Trophoblast cell (in vitro differentiated cells and primary cell): ENCODE data around the gene CHST9. TPM values are rescaled to one million over a fixed set of nuclear protein-coding genes. Genes with fewer than 3 reads are reported as not detected.
"Not testable (repeated sequence)": the region's sequence is repeated elsewhere in the genome, so short reads cannot be mapped to it uniquely, and the experiment has no call there.

ENCODE experiments used
- DNase-seq, 2 donors: peaks; one replicate each; pipeline ENCODE4 v3.0.0-alpha.2; 2016
- H2AFZ ChIP-seq: 2 replicates; pipeline ENCODE4 v1.6.1; 2013; ENCODE audit warnings: low read length, moderate library complexity, mild to moderate bottlenecking; ENCODE audit not compliant: insufficient read depth, poor library complexity
- H2AK5ac ChIP-seq: 2 replicates; pipeline ENCODE4 v1.6.1; 2013; ENCODE audit warnings: mild to moderate bottlenecking, low read length
- H2BK120ac ChIP-seq: 2 replicates; pipeline ENCODE4 v1.6.1; 2013; ENCODE audit warnings: low read length, mild to moderate bottlenecking, moderate library complexity; ENCODE audit not compliant: insufficient read depth, poor library complexity
- H2BK12ac ChIP-seq: 2 replicates; pipeline ENCODE4 v1.6.1; 2013; ENCODE audit warnings: mild to moderate bottlenecking, low read length, moderate library complexity
- H2BK5ac ChIP-seq: 2 replicates; pipeline ENCODE4 v1.6.1; 2013; ENCODE audit warnings: low read length, low read depth, moderate library complexity, mild to moderate bottlenecking; ENCODE audit not compliant: poor library complexity
- H3K14ac ChIP-seq: 2 replicates; pipeline ENCODE4 v1.6.1; 2013; ENCODE audit warnings: mild to moderate bottlenecking, low read length
- H3K18ac ChIP-seq: 2 replicates; pipeline ENCODE4 v1.6.1; 2013; ENCODE audit warnings: mild to moderate bottlenecking, low read length
- H3K23ac ChIP-seq: 2 replicates; pipeline ENCODE4 v1.6.1; 2013; ENCODE audit warnings: low read length
- H3K27ac ChIP-seq: 2 replicates; pipeline ENCODE4 v1.5.1; 2013; ENCODE audit warnings: low read depth, mild to moderate bottlenecking, inconsistent platforms, low read length, moderate library complexity
- H3K27me3 ChIP-seq: 2 replicates; pipeline ENCODE4 v1.6.1; 2013; ENCODE audit warnings: inconsistent platforms, mild to moderate bottlenecking, low read length, moderate library complexity; ENCODE audit not compliant: insufficient read depth
- H3K36me3 ChIP-seq, 2 experiments: 1 replicate in 1 of 2; 2 replicates in 1 of 2; pipeline ENCODE4 v1.6.1; 2013; ENCODE audit warnings: low read length in 2 of 2, mild to moderate bottlenecking in 2 of 2, moderate library complexity in 1 of 2; ENCODE audit not compliant: insufficient read depth in 2 of 2, control insufficient read depth in 1 of 2
- H3K4ac ChIP-seq: 2 replicates; pipeline ENCODE4 v1.6.1; 2013; ENCODE audit warnings: low read depth, mild to moderate bottlenecking, low read length, moderate library complexity
- H3K4me1 ChIP-seq, 2 experiments: 1 replicate in 1 of 2; 2 replicates in 1 of 2; pipeline ENCODE4 v1.6.1; 2013; ENCODE audit warnings: low read length in 2 of 2, mild to moderate bottlenecking in 2 of 2, moderate library complexity in 1 of 2; ENCODE audit not compliant: insufficient read depth in 2 of 2, control insufficient read depth in 1 of 2
- H3K4me2 ChIP-seq: 2 replicates; pipeline ENCODE4 v1.6.1; 2013; ENCODE audit warnings: inconsistent platforms, mild to moderate bottlenecking, low read length, moderate library complexity
- H3K4me3 ChIP-seq: 2 replicates; pipeline ENCODE4 v1.5.1; 2013; ENCODE audit warnings: mild to moderate bottlenecking, low read depth, low read length, inconsistent platforms
- H3K79me1 ChIP-seq: one replicate; pipeline ENCODE4 v1.6.1; 2013; ENCODE audit warnings: low read length
- H3K79me2 ChIP-seq: 2 replicates; pipeline ENCODE4 v1.6.1; 2013; ENCODE audit warnings: low read length, mild to moderate bottlenecking; ENCODE audit not compliant: control insufficient read depth, insufficient read depth, poor library complexity
- H3K9ac ChIP-seq: 2 replicates; pipeline ENCODE4 v1.6.1; 2013; ENCODE audit warnings: mild to moderate bottlenecking, low read length
- H3K9me3 ChIP-seq: 2 replicates; pipeline ENCODE4 v1.6.1; 2013; ENCODE audit warnings: low read depth, mild to moderate bottlenecking, control low read depth, inconsistent platforms, low read length; ENCODE audit not compliant: insufficient read depth
- H4K12ac ChIP-seq: 2 replicates; pipeline ENCODE4 v1.6.1; 2013; ENCODE audit warnings: low read depth, mild to moderate bottlenecking, low read length, moderate library complexity
- H4K8ac ChIP-seq: 2 replicates; pipeline ENCODE4 v1.6.1; 2013; ENCODE audit warnings: low read depth, mild to moderate bottlenecking, low read length, moderate library complexity
- H4K91ac ChIP-seq: one replicate; pipeline ENCODE4 v1.6.1; 2013; ENCODE audit warnings: low read depth, mild to moderate bottlenecking, low read length, moderate library complexity
- WGBS: extraction: QIAGEN DNeasy Blood & Tissue Kit; methylation state at CpG from one replicate; pipeline ENCODE4 v1.1.7; 2013; ENCODE audit warnings: missing lambda C conversion rate; ENCODE audit not compliant: insufficient read length, insufficient coverage; ENCODE audit errors: extremely low coverage; 5-methylcytosine and 5-hydroxymethylcytosine counted together
- polyA plus RNA-seq: library from polyadenylated mRNA; stranded (reverse); fragments of 200-250 nt; gene quantifications from 2 replicates; pipeline ENCODE4 v1.2.3, GENCODE V29; 2013

The CHST9 gene, protein sequence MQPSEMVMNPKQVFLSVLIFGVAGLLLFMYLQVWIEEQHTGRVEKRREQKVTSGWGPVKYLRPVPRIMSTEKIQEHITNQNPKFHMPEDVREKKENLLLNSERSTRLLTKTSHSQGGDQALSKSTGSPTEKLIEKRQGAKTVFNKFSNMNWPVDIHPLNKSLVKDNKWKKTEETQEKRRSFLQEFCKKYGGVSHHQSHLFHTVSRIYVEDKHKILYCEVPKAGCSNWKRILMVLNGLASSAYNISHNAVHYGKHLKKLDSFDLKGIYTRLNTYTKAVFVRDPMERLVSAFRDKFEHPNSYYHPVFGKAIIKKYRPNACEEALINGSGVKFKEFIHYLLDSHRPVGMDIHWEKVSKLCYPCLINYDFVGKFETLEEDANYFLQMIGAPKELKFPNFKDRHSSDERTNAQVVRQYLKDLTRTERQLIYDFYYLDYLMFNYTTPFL
- 0.05 and 0.07 TPM in 2 replicates for polyA plus RNA-seq

DNA sequence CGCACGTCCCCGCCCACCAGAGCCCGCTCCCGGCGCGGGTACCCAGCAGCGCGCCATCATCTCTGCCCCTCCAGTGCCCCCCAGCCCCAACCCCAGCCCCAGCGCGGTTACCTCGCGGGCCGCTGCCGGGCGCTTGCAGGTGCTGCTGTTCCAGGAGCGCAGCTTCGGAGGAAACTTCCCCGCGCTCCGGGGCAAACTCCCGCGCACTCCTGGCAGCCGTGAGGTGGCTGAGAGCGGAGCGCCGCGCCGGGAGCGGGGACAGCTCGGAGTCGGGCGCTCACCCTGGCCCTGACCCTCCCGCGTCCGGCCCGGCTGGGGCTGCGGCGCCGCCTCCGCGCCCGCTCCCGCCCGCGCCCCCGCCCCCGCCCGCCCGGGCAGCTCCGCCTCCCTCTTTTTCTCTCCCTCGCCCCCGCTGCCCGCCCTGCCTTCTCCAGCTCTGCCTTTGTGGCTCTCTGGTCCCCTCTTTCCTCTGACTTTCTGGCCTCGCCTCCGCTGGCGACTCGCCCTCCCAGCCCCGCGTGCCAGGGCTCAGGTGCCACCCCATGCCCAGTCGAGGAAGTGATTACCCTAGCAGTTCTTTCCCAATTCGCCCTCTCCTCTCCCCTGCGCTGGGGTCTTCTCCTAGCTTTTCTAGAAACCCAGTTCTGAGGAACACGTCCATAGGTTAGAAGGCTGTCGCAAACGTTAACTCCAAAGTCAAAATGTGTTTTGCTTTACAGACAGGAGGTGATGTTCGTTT is at the start of gene CHST9:
Gene CHST9, minus strand, starts transcription at position 284 of the 739 bp plus-strand sequence. CDS start 42,499 bp downstream, outside the sequence.
- H3K4me1 ChIP-seq, result peaks cover 4 to 7% of the 10 kb centered on the region in 2 experiments
- peaks cover 16% of the 10 kb centered on the region for H3K27me3 ChIP-seq
- H3K4ac ChIP-seq, result no peak within 1 kb of the TSS
- peak in 1 of 2 donors; percentile 26 for DNase-seq
- no peak within 1 kb of the TSS for H2BK5ac ChIP-seq
- H4K91ac ChIP-seq, result no peak within 1 kb of the TSS
- peak within 1 kb of the TSS; percentile 83 for H3K4me2 ChIP-seq
- H3K79me1 ChIP-seq, result no peaks in the 10 kb centered on the region
- H3K9ac ChIP-seq, result no peak within 1 kb of the TSS
- peak within 1 kb of the TSS; percentile 45 for H3K23ac ChIP-seq
- H3K79me2 ChIP-seq, result no peaks in the 10 kb centered on the region
- H3K36me3 ChIP-seq, result no peaks in the 10 kb centered on the region
- no peak within 1 kb of the TSS for H3K14ac ChIP-seq
- no peak within 1 kb of the TSS for H2BK12ac ChIP-seq
- peak within 1 kb of the TSS; percentile 39 for H4K8ac ChIP-seq
- no peak within 1 kb of the TSS for H2BK120ac ChIP-seq
- no peak within 1 kb of the TSS for H2AK5ac ChIP-seq
- H3K4me3 ChIP-seq, result peak within 1 kb of the TSS; percentile 65
- no CpG with 5 or more reads among the region's 67 CpGs for WGBS
- no peak within 1 kb of the TSS for H3K27ac ChIP-seq
- peak within 1 kb of the TSS; percentile 78 for H2AFZ ChIP-seq
- H3K18ac ChIP-seq, result no peak within 1 kb of the TSS
- H4K12ac ChIP-seq, result no peak within 1 kb of the TSS
- no peaks in the 10 kb centered on the region for H3K9me3 ChIP-seq

DNA sequence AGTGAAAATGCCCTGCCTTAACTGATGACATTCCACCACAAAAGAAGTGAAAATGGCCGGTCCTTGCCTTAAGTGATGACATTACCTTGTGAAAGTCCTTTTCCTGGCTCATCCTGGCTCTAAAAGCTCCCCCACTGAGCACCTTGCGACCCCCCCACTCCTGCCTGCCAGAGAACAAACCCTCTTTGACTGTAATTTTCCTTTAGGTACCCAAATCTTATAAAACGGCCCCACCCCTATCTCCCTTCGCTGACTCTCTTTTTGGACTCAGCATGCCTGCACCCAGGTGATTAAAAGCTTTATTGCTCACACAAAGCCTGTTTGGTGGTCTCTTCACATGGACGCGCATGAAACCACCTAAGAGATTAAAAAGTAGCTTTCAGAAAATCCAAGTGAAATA is 47.2 kb upstream of the CHST9 start:
- DNase-seq, H3K9me3 ChIP-seq: not testable (repeated sequence)

DNA sequence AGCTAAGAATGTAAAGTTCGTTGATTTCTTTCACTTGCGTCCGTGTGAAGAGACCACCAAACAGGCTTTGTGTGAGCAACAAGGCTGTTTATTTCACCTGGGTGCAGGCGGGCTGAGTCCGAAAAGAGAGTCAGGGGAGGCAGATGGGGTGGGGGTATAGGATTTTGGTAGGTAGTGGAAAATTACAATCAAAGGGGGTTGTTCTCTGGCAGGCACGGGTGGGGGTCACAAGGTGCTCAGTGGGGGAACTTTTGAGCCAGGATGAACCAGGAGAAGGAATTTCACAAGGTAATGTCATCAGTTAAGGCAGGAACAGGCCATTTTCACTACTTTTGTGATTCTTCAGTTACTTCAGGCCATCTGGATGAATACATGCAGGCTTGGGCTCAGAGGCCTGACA is 46.6 kb upstream of the CHST9 start:
- not testable (repeated sequence) for H3K79me2 ChIP-seq, H4K8ac ChIP-seq, H3K27me3 ChIP-seq, H3K9ac ChIP-seq, H2AFZ ChIP-seq, H4K91ac ChIP-seq, H3K4me1 ChIP-seq, H2BK12ac ChIP-seq, H3K14ac ChIP-seq, H4K12ac ChIP-seq, H2BK120ac ChIP-seq, DNase-seq, H3K4me2 ChIP-seq, H3K23ac ChIP-seq, H3K36me3 ChIP-seq, H3K4ac ChIP-seq, H2AK5ac ChIP-seq, H3K4me3 ChIP-seq, H3K27ac ChIP-seq, H3K9me3 ChIP-seq, H3K18ac ChIP-seq, H2BK5ac ChIP-seq, H3K79me1 ChIP-seq
- no CpG with 5 or more reads among the region's 6 CpGs for WGBS

More for the DNA sequence above, 47.2 kb upstream of the CHST9 start:
- not testable (repeated sequence) for H3K36me3 ChIP-seq, H3K79me1 ChIP-seq, H3K14ac ChIP-seq, H2BK12ac ChIP-seq, H3K9ac ChIP-seq, H4K91ac ChIP-seq, H4K12ac ChIP-seq, H2BK5ac ChIP-seq, H2AFZ ChIP-seq, H2BK120ac ChIP-seq, H3K23ac ChIP-seq, H3K27ac ChIP-seq, H3K4ac ChIP-seq, H3K4me3 ChIP-seq, H3K79me2 ChIP-seq, H3K4me1 ChIP-seq, H4K8ac ChIP-seq, H2AK5ac ChIP-seq, H3K27me3 ChIP-seq, H3K18ac ChIP-seq, H3K4me2 ChIP-seq
- WGBS, result no CpG with 5 or more reads among the region's 6 CpGs

DNA sequence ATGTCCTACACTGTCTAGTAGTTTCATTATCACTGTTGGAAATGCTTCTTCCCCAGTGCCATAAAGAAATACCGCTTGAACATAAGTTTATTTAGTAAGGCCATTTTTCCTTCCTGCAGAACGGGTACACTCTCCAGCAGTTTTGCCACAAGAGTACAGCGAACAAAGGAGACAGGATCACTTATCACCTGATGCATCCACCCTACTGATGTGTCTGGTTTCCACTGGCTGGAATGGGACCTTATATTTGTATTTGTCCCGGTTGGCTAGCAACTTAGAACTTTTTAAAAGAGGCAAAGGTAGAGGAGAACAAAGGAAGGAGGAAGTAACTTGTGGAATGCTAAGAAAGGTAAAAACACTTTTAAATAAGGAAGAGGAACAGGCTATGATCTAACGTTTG is 46.1 kb upstream of the CHST9 start:
- not testable (repeated sequence) for H3K18ac ChIP-seq, H3K4me3 ChIP-seq, H4K8ac ChIP-seq, H3K79me2 ChIP-seq, H3K4ac ChIP-seq, H3K27me3 ChIP-seq, H3K36me3 ChIP-seq, H3K79me1 ChIP-seq, H3K23ac ChIP-seq, H2BK120ac ChIP-seq, H2AK5ac ChIP-seq, H2BK5ac ChIP-seq, H3K9ac ChIP-seq, H3K4me2 ChIP-seq, H2BK12ac ChIP-seq, H3K14ac ChIP-seq, H3K9me3 ChIP-seq, H3K4me1 ChIP-seq, H4K12ac ChIP-seq, DNase-seq, H3K27ac ChIP-seq, H2AFZ ChIP-seq, H4K91ac ChIP-seq
- WGBS, result no CpG with 5 or more reads among the region's 5 CpGs
